A673 (cell line): ENCODE measurements around the gene CSF3.

ENCODE experiments used
- CTCF ChIP-seq: fragments of 300-800, 200-600 bp; sonication (generic); conservative IDR thresholded peaks from 2 replicates; pipeline ENCODE4 v1.5.1; 2017; ENCODE audit warnings: low read depth, mild to moderate bottlenecking, antibody characterized with exemption, low read length, moderate library complexity, mixed read lengths
- EZH2 ChIP-seq: fragments of 200-600 bp; sonication (generic); IDR thresholded peaks from 2 replicates; pipeline ENCODE4 v1.6.1; 2017; ENCODE audit warnings: borderline replicate concordance, low read depth, mild to moderate bottlenecking, mixed read lengths, antibody characterized with exemption, low read length; ENCODE audit not compliant: poor library complexity, severe bottlenecking

- TF ChIP-seq CTCF, result no peak
- no peak for TF ChIP-seq EZH2
Observed at GRCh38 chr17:39979016-39979670, 36.1 kb upstream of the CSF3 start.
